ENCODE data around the gene TMSB15C.
"Not testable (repeated sequence)": the region's sequence is repeated elsewhere in the genome, so short reads cannot be mapped to it uniquely, and the experiment has no call there.

Gene TMSB15C

DNA sequence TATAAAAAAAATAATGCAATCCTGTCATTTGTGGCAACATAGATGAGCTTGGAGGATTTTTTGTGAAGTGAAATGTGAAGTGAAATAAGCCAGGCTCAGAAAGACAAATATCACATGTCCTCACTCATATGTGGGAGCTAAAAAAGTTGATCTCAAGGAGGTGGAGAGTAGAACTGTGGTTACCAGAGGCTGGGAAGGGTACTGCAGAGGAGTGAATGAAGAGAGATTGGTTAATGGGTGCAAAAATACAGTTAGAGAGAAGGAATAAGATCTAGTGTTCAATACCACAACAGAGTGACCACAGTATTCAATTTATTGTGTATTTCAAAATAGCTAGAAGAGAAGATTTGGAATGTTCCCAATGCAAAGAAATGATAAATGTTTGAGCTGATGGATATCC lies 22.9 kb upstream of the TMSB15C start:
- DNase-seq (ENCODE audit: low read depth), result no peak
- H3K4me3 ChIP-seq (ENCODE audit: low read length), result no peak overlapping the region

DNA sequence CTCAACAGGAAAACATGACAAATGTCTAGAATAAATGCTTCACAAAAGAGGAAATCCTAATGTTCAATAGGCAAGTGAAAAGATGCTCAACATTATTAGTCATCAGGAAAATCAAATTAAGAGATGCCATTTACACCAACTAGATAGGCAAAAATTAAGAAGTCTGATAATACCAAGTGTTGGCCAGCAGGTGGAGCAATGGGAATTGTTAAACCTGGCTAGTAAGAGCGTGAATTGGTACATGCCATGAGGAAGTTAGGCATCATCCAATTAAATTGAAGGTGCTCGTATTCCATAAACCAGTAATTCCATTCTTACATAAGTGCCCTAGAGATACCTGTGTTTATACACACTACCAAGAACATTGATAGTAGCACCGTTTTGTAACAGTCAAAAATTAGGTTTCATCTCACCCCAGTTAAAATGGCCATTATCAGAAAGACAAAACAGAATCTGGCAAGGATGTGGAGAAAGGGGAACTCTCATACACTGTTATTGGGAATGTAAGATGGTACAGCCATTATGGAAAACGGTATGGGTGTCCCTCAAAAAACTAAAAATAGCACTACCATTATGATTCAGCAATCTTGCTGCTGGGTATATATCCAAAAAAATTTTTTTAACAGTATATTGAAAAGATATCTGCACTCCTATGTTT lies 22.2 kb upstream of the TMSB15C start:
- Histone ChIP-seq H3K9me3 (ENCODE audit: control insufficient read depth, low read length) (peaks cover 3% of the 10 kb centered on the region), H3K27me3 (replicated peaks; ENCODE audit: control insufficient read depth, insufficient read depth, low read length) (peaks cover 37% of the 10 kb centered on the region), H3K4me1 (ENCODE audit: control insufficient read depth, insufficient read depth, low read length) (no peaks in the 10 kb centered on the region), H3K4me3 (ENCODE audit: low read length) (no peak overlapping the region), H3K36me3 (ENCODE audit: control insufficient read depth, insufficient read depth, low read length, severe bottlenecking) (no peaks in the 10 kb centered on the region), H3K9ac (ENCODE audit: low read length) (no peak overlapping the region)
- DNase-seq (ENCODE audit: low read depth), result peak; percentile 82

More for the DNA sequence above, 22.9 kb upstream of the TMSB15C start:
- H3K27me3 ChIP-seq (replicated peaks; ENCODE audit: control insufficient read depth, insufficient read depth, low read length), result peaks cover 33% of the 10 kb centered on the region
- no peak overlapping the region for H3K9ac ChIP-seq (ENCODE audit: low read length)
- H3K4me1 ChIP-seq (ENCODE audit: control insufficient read depth, insufficient read depth, low read length), result no peaks in the 10 kb centered on the region
- H3K9me3 ChIP-seq (ENCODE audit: control insufficient read depth, low read length), result peaks cover 3% of the 10 kb centered on the region
- H3K36me3 ChIP-seq (ENCODE audit: control insufficient read depth, insufficient read depth, low read length, severe bottlenecking), result no peaks in the 10 kb centered on the region

GRCh38 chrX:104085919-104086318 lies 9.9 kb upstream of the TMSB15C start:
- Histone ChIP-seq H3K36me3 (ENCODE audit: control insufficient read depth, insufficient read depth, low read length, severe bottlenecking) (no peaks in the 10 kb centered on the region), H3K4me1 (ENCODE audit: control insufficient read depth, insufficient read depth, low read length) (no peaks in the 10 kb centered on the region), H3K27me3 (replicated peaks; ENCODE audit: control insufficient read depth, insufficient read depth, low read length) (peaks cover 49% of the 10 kb centered on the region), H3K9me3 (ENCODE audit: control insufficient read depth, low read length) (peaks cover 10% of the 10 kb centered on the region), H3K4me3 (ENCODE audit: low read length) (no peak overlapping the region), H3K9ac (ENCODE audit: low read length) (no peak overlapping the region)
- no peak for DNase-seq (ENCODE audit: low read depth)

- no peak for DNase-seq (ENCODE audit: low read depth)
- H3K9me3 ChIP-seq (ENCODE audit: control insufficient read depth, low read length), result peaks cover 10% of the 10 kb centered on the region
- no peaks in the 10 kb centered on the region for H3K4me1 ChIP-seq (ENCODE audit: control insufficient read depth, insufficient read depth, low read length)
- H3K9ac ChIP-seq (ENCODE audit: low read length), result no peak overlapping the region
- H3K27me3 ChIP-seq (replicated peaks; ENCODE audit: control insufficient read depth, insufficient read depth, low read length), result peaks cover 45% of the 10 kb centered on the region
- H3K36me3 ChIP-seq (ENCODE audit: control insufficient read depth, insufficient read depth, low read length, severe bottlenecking), result no peaks in the 10 kb centered on the region
- H3K4me3 ChIP-seq (ENCODE audit: low read length), result no peak overlapping the region
Observed at GRCh38 chrX:104085477-104085876, 9.4 kb upstream of the TMSB15C start.

GRCh38 chrX:104084534-104085277 lies 8.7 kb upstream of the TMSB15C start:
- Histone ChIP-seq H3K9ac (ENCODE audit: low read length) (no peak overlapping the region), H3K4me1 (ENCODE audit: control insufficient read depth, insufficient read depth, low read length) (no peaks in the 10 kb centered on the region), H3K27me3 (replicated peaks; ENCODE audit: control insufficient read depth, insufficient read depth, low read length) (peaks cover 38% of the 10 kb centered on the region), H3K4me3 (ENCODE audit: low read length) (no peak overlapping the region), H3K9me3 (ENCODE audit: control insufficient read depth, low read length) (peaks cover 8% of the 10 kb centered on the region), H3K36me3 (ENCODE audit: control insufficient read depth, insufficient read depth, low read length, severe bottlenecking) (no peaks in the 10 kb centered on the region)
- no peak for DNase-seq (ENCODE audit: low read depth)

DNA sequence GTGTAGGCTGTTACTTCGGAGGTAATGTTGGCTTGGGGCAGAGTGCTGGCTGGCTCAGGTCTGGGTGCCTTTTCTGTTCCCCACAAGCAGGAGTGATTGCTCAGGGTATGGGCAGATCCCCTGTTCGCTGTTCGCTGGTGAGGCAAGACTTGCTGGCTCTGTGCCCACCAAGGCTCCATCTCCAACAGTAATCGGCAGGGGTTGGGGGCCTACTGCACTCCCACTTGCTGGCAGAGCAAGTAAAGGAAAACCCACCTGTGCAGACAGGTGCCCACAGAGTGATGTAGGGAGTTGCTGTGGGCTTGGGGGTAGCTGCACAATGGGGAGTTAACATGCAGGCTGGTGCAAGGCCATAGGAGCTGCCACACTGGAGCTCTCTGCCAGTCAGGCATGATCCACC lies 8.0 kb upstream of the TMSB15C start:
- no peak overlapping the region for H3K4me3 ChIP-seq (ENCODE audit: low read length)
- H3K9ac ChIP-seq (ENCODE audit: low read length), result no peak overlapping the region
- peaks cover 32% of the 10 kb centered on the region for H3K27me3 ChIP-seq (replicated peaks; ENCODE audit: control insufficient read depth, insufficient read depth, low read length)
- DNase-seq (ENCODE audit: low read depth), result no peak
- no peaks in the 10 kb centered on the region for H3K4me1 ChIP-seq (ENCODE audit: control insufficient read depth, insufficient read depth, low read length)
- H3K36me3 ChIP-seq (ENCODE audit: control insufficient read depth, insufficient read depth, low read length, severe bottlenecking), result no peaks in the 10 kb centered on the region
- peaks cover 4% of the 10 kb centered on the region for H3K9me3 ChIP-seq (ENCODE audit: control insufficient read depth, low read length)

DNA sequence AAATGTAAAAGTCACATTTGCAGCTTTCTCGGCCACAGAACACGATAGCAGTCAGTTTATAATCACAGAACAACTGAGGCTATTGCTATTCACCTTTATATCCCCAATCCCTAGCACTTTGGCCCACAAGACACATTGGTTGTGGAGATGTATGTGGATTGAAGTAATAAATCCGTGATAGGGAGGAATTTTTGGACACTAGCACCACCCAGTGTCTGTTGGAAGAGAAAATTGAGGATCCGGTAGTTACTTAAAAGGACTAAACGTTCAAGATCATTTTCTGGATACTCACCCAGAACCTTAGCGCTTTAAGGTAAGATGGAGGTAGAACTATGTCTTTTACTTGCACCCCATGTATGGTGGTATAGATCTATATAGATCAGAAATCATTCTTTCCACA lies 1.8 kb upstream of the TMSB15C start:
- H3K27me3 ChIP-seq (replicated peaks; ENCODE audit: control insufficient read depth, insufficient read depth, low read length); H3K36me3 ChIP-seq (ENCODE audit: control insufficient read depth, insufficient read depth, low read length, severe bottlenecking); DNase-seq (ENCODE audit: low read depth); H3K4me1 ChIP-seq (ENCODE audit: control insufficient read depth, insufficient read depth, low read length); H3K4me3 ChIP-seq (ENCODE audit: low read length); H3K9me3 ChIP-seq (ENCODE audit: control insufficient read depth, low read length); H3K9ac ChIP-seq (ENCODE audit: low read length): not testable (repeated sequence)

- H3K9me3 ChIP-seq (ENCODE audit: control insufficient read depth, low read length); H3K9ac ChIP-seq (ENCODE audit: low read length); H3K4me3 ChIP-seq (ENCODE audit: low read length); DNase-seq (ENCODE audit: low read depth); H3K4me1 ChIP-seq (ENCODE audit: control insufficient read depth, insufficient read depth, low read length); H3K36me3 ChIP-seq (ENCODE audit: control insufficient read depth, insufficient read depth, low read length, severe bottlenecking); H3K27me3 ChIP-seq (replicated peaks; ENCODE audit: control insufficient read depth, insufficient read depth, low read length): not testable (repeated sequence)
Observed at GRCh38 chrX:104062636-104063035, 13.4 kb downstream of the TMSB15C start.

- H3K4me1 ChIP-seq (ENCODE audit: control insufficient read depth, insufficient read depth, low read length); H3K9me3 ChIP-seq (ENCODE audit: control insufficient read depth, low read length); H3K36me3 ChIP-seq (ENCODE audit: control insufficient read depth, insufficient read depth, low read length, severe bottlenecking); H3K9ac ChIP-seq (ENCODE audit: low read length); H3K4me3 ChIP-seq (ENCODE audit: low read length); DNase-seq (ENCODE audit: low read depth); H3K27me3 ChIP-seq (replicated peaks; ENCODE audit: control insufficient read depth, insufficient read depth, low read length): not testable (repeated sequence)
Observed at GRCh38 chrX:104054956-104055355, 21.1 kb downstream of the TMSB15C start.

DNA sequence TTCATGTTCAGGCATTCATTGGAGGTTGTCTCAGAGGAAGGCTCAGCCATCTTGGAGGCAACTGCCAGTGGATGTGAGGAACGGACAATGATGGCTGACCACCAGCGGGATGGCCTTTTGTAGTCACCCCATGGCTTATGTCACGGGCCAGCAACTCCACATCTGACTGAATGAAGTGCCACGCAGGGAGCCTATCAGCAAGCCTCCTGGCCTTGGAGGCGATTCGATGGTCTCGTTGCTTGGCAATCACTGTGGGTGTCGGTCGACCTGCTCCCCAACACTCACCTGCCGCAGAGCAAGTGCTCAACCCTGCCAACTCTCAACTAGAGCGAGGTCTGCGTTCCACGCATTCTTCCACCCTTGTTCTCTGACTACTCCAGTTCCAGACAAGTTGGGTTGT lies 28.9 kb downstream of the TMSB15C start:
- peaks cover 5% of the 10 kb centered on the region for H3K9me3 ChIP-seq (ENCODE audit: control insufficient read depth, low read length)
- H3K4me1 ChIP-seq (ENCODE audit: control insufficient read depth, insufficient read depth, low read length), result no peaks in the 10 kb centered on the region
- no peak overlapping the region for H3K9ac ChIP-seq (ENCODE audit: low read length)
- H3K36me3 ChIP-seq (ENCODE audit: control insufficient read depth, insufficient read depth, low read length, severe bottlenecking), result no peaks in the 10 kb centered on the region
- no peak for DNase-seq (ENCODE audit: low read depth)
- peaks cover 48% of the 10 kb centered on the region for H3K27me3 ChIP-seq (replicated peaks; ENCODE audit: control insufficient read depth, insufficient read depth, low read length)
- no peak overlapping the region for H3K4me3 ChIP-seq (ENCODE audit: low read length)

- Histone ChIP-seq H3K4me1 (ENCODE audit: control insufficient read depth, insufficient read depth, low read length) (no peaks in the 10 kb centered on the region), H3K9me3 (ENCODE audit: control insufficient read depth, low read length) (peaks cover 5% of the 10 kb centered on the region), H3K9ac (ENCODE audit: low read length) (no peak overlapping the region), H3K4me3 (ENCODE audit: low read length) (no peak overlapping the region), H3K27me3 (replicated peaks; ENCODE audit: control insufficient read depth, insufficient read depth, low read length) (peaks cover 54% of the 10 kb centered on the region), H3K36me3 (ENCODE audit: control insufficient read depth, insufficient read depth, low read length, severe bottlenecking) (no peaks in the 10 kb centered on the region)
- DNase-seq (ENCODE audit: low read depth), result no peak
Observed at GRCh38 chrX:104045642-104046041, 30.4 kb downstream of the TMSB15C start.

Data from adipocyte (in vitro differentiated cells).